Panc1 (cell line): ENCODE results near the gene MAL. TPM values are rescaled to one million over a fixed set of nuclear protein-coding genes. Genes with fewer than 3 reads are reported as not detected.

ENCODE experiments used
- ATAC-seq: fragments of 200-7000 bp; cut with Tn5 transposase; 2 replicates; pipeline ENCODE4 v1.9.1; 2020; ENCODE audit warnings: mild to moderate bottlenecking, moderate library complexity
- Bru-seq: library from RNA; stranded (reverse); fragments of 400-500 nt; gene quantifications from one replicate; lab custom pipeline; 2021; lab: Mats Ljungman, UMichigan
- BruChase-seq, 2 experiments: library from RNA; stranded (reverse); fragments of 400-500 nt; gene quantifications; one replicate each; lab custom pipeline; 2021; lab: Mats Ljungman, UMichigan
- BruUV-seq: library from RNA; stranded (reverse); fragments of 400-500 nt; replicated peaks from 2 replicates; lab custom pipeline; 2021; lab: Mats Ljungman, UMichigan
- CTCF ChIA-PET: fragments of 300-600 bp; sonication (Branson Sonifier 250); formaldehyde crosslinking; loops from one replicate; lab custom pipeline; 2022; ENCODE audit warnings: antibody characterized with exemption; lab: Charles Lee
- POLR2A ChIA-PET: fragments of 300-600 bp; sonication (Branson Sonifier 250); formaldehyde crosslinking; loops from one replicate; lab custom pipeline; 2022; ENCODE audit warnings: antibody characterized with exemption; lab: Charles Lee
- DNase-seq: peaks from one replicate; pipeline ENCODE4 v3.0.0-alpha.2; 2010; ENCODE audit warnings: low read depth, low spot score
- H3K27ac ChIP-seq: 2 replicates; pipeline ENCODE4 v1.5.1; 2011; ENCODE audit warnings: mild to moderate bottlenecking, low read length, inconsistent platforms
- H3K27me3 ChIP-seq: fragments of 200-500 bp; sonication (Bioruptor generic); 2 replicates; pipeline ENCODE4 v1.6.0; 2014; ENCODE audit warnings: low read length, inconsistent platforms; ENCODE audit not compliant: control insufficient read depth, insufficient read depth
- H3K36me3 ChIP-seq: fragments of 200-500 bp; sonication (Bioruptor generic); 2 replicates; pipeline ENCODE4 v1.5.1; 2014; ENCODE audit warnings: inconsistent platforms, mild to moderate bottlenecking, low read length, moderate library complexity; ENCODE audit not compliant: control insufficient read depth, insufficient read depth
- H3K4me1 ChIP-seq: 2 replicates; pipeline ENCODE4 v1.5.1; 2011; ENCODE audit warnings: inconsistent platforms, mild to moderate bottlenecking, low read length, moderate library complexity; ENCODE audit not compliant: control insufficient read depth, insufficient read depth
- H3K4me3 ChIP-seq, 2 experiments: 2 replicates each; pipeline ENCODE4 v1.5.1; 2011 to 2012; ENCODE audit warnings: low read depth in 2 of 2, low read length in 2 of 2, mild to moderate bottlenecking in 2 of 2, inconsistent platforms in 1 of 2, moderate library complexity in 1 of 2
- H3K9me3 ChIP-seq: fragments of 200-500 bp; sonication (Bioruptor generic); 2 replicates; pipeline ENCODE4 v1.5.1; 2014; ENCODE audit warnings: low read depth, mild to moderate bottlenecking, inconsistent platforms, low read length, moderate library complexity; ENCODE audit not compliant: control insufficient read depth, insufficient read depth
- CTCF ChIP-seq: fragments of 450-650 bp; IDR thresholded peaks from 2 replicates; pipeline ENCODE4 v1.5.1; 2017; ENCODE audit warnings: mild to moderate bottlenecking
- POLR2AphosphoS5 ChIP-seq: IDR thresholded peaks from 2 replicates; pipeline ENCODE4 v1.6.1; 2012; ENCODE audit warnings: mild to moderate bottlenecking, low read depth, low read length, moderate library complexity
- REST ChIP-seq, 2 experiments: IDR thresholded peaks; 2 replicates each; pipeline ENCODE4 v1.6.1; 2011 to 2012; ENCODE audit warnings: low read depth in 2 of 2, control low read depth in 1 of 2, low read length in 1 of 2, mild to moderate bottlenecking in 1 of 2, moderate library complexity in 1 of 2; ENCODE audit not compliant: insufficient read depth in 1 of 2
- SIN3A ChIP-seq: IDR thresholded peaks from 2 replicates; pipeline ENCODE4 v1.6.1; 2012; ENCODE audit warnings: low read depth, mild to moderate bottlenecking, low read length, moderate library complexity, borderline replicate concordance; ENCODE audit not compliant: insufficient read depth
- TCF7L2 ChIP-seq: IDR thresholded peaks from 2 replicates; pipeline ENCODE4 v1.6.1; 2011; ENCODE audit warnings: mild to moderate bottlenecking, low read depth, low read length, inconsistent platforms
- in situ Hi-C: cut with HindIII; loops from 2 replicates; pipeline ENCODE4 v1.10.0; 2016; ENCODE audit warnings: low sequenced_read_pairs, low pct_unique_long_range_greater_than_20kb
- intact Hi-C: fragments of 100-400 bp; cut with micrococcal nuclease; formaldehyde crosslinking; loops from one replicate; pipeline ENCODE4 v1.10.0; 2022; ENCODE audit not compliant: unreplicated experiment
- long read RNA-seq: library from polyadenylated mRNA; unstranded; transcript quantifications from one replicate; pipeline ENCODE4 v2.0.0, GENCODE V29; 2021; ENCODE audit not compliant: unreplicated experiment
- polyA plus RNA-seq: library from polyadenylated mRNA; unstranded; fragments of >200 nt; gene quantifications from one replicate; pipeline ENCODE4 v1.2.1, GENCODE V29; 2012; ENCODE audit warnings: missing spikeins; ENCODE audit not compliant: insufficient read length
- total RNA-seq: library from RNA; stranded (reverse); gene quantifications from one replicate; pipeline ENCODE4 v1.2.1, GENCODE V29; 2021; ENCODE audit not compliant: unreplicated experiment

MAL gene
- total RNA-seq, result 1.3 TPM
- 1.6 TPM for polyA plus RNA-seq
- percentile 22 among the genes with signal in this experiment for Bru-seq, nascent RNA
- BruChase-seq, experiment 1, labeled RNA remaining after a 2-hour chase, result percentile 10 among the genes with signal in this experiment
- percentile 20 among the genes with signal in this experiment for BruChase-seq, experiment 2, labeled RNA remaining after a 6-hour chase
- long read RNA-seq, result 0 reads

GRCh38 chr2:95025406-95026319 lies at the start of gene MAL:
TSS of gene MAL (plus strand) at chr2:95025708. CDS start at chr2:95025793, 85 bp downstream.
- TF ChIP-seq TCF7L2, result no peak
- no peak for TF ChIP-seq SIN3A
- TF ChIP-seq REST (IDR thresholded peaks at IDR 0.05; ENCODE audit: insufficient read depth in 1 of 2, low read depth in 2 of 2, low read length in 1 of 2), result no peak
- no peak for TF ChIP-seq POLR2AphosphoS5
- no peak for TF ChIP-seq CTCF
- Histone ChIP-seq H3K27me3 (peaks cover 13% of the 10 kb centered on the region), H3K4me1 (peaks cover 3% of the 10 kb centered on the region; the same call in 1 of the 2 replicates), H3K36me3 (no peaks in the 10 kb centered on the region), H3K4me3 (peak within 1 kb of the TSS; percentile 41 to 54), H3K9me3 (no peaks in the 10 kb centered on the region), H3K27ac (no peak within 1 kb of the TSS)
- ChIA-PET CTCF (interaction anchor here (0.8 kb wide), 1 partner anchor 53 kb away, joined by 3 read pairs; no protein-coding TSS in a partner anchor), POLR2A (interaction anchor here (0.7 kb wide), 2 partner anchors 38 to 134 kb away, joined by 7 to 12 read pairs; partner anchors contain the start of gene ZNF514)
- no peak for DNase-seq
- intact Hi-C loops (no loop called here), in situ Hi-C loops (no loop called here)
- BruUV-seq, result no TSS peak
- ATAC-seq, result peak; percentile 68

- Histone ChIP-seq H3K36me3 (no peaks in the 10 kb centered on the region), H3K27me3 (peaks cover 8% of the 10 kb centered on the region), H3K4me1 (no peaks in the 10 kb centered on the region), H3K27ac (no peak overlapping the region), H3K9me3 (no peaks in the 10 kb centered on the region), H3K4me3 (no peak overlapping the region)
- intact Hi-C loops (no loop called here), in situ Hi-C loops (no loop called here)
- no TSS peak for BruUV-seq
- DNase-seq (no peak), ATAC-seq (no peak)
- TF ChIP-seq SIN3A (no peak), POLR2AphosphoS5 (no peak), REST (IDR thresholded peaks at IDR 0.05; ENCODE audit: insufficient read depth in 1 of 2, low read depth in 2 of 2, low read length in 1 of 2) (no peak), TCF7L2 (no peak), CTCF (no peak)
- CTCF ChIA-PET, result no interaction called here
- POLR2A ChIA-PET, result no interaction called here
Observed at GRCh38 chr2:94977826-94978225, 47.7 kb upstream of the MAL start.
